Activated naive CD8-positive, alpha-beta T cell treated with anti-CD3 and anti-CD28 coated beads, Interleukin-2, amount 50 U/mL, for 16 hours (primary cell): ENCODE data around the gene TRPV6.

Source experiments
- DNase-seq: peaks from one replicate; pipeline ENCODE4 v3.0.0-alpha.2; 2020; ENCODE audit warnings: low read depth, low spot score

Gene TRPV6

GRCh38 chr7:142853739-142854371 is 31.7 kb downstream of the TRPV6 start:
- peak; percentile 25 for DNase-seq

DNA sequence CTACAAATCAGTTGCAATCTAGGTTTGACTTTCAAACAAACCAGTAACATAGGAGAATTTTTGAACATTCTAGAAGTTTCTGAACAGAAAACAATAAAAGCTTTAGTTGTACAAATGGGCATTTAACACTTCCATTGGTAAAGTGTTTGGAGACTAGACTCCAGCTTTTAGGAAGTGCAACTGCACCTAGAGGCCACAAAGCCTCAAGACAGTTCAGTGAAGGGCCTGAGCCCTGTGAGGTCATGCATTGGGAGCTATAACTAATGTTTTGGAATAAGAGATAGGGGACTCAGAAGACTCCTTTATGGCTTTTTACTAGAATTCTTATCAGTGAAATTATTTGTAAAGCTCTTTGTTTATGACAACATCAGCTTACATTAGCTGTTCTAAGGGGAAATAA is 33.6 kb downstream of the TRPV6 start:
- DNase-seq = no peak

DNA sequence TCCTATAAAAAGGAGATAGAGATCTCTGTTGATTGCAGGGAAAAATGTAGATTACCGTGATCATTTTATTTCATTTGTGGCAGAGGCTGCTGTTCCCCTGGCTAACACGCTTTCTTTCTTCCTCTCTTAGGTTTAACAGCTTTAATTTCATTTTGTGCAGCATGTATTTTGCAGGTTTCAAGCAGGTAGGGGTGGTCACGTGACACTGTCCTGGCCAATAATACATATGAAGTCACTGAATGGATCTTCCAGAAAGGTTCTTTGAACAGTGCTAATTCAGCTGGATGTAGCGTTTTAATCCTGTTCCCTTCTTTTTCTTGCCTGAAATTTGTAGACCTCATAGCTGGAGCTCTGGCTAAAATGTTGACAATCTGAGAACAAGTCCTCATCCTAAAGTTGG is 34.3 kb downstream of the TRPV6 start:
- DNase-seq = no peak

DNA sequence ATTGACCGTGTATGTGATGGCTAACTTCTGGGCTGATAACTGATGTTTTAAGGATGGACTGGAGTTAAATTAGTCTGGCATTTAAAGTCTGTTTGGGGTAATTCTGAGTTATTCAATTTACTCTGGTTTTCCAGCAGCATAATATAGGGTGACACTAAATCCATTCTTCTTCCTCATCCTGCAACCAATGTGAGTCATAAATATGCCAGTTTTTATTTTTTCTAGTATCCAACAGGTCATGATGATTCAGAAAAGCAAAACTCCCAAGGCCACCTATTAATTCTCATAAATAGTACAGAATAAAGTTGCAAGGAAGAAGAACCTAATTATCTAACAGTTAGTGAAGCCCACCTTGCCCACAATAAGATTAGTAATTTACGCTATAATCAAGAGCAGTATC is 38.2 kb downstream of the TRPV6 start:
- no peak for DNase-seq

- no peak for DNase-seq
Observed at GRCh38 chr7:142842251-142842766, 43.2 kb downstream of the TRPV6 start.

GRCh38 chr7:142838461-142839213 is 46.9 kb downstream of the TRPV6 start:
- DNase-seq = no peak

DNA sequence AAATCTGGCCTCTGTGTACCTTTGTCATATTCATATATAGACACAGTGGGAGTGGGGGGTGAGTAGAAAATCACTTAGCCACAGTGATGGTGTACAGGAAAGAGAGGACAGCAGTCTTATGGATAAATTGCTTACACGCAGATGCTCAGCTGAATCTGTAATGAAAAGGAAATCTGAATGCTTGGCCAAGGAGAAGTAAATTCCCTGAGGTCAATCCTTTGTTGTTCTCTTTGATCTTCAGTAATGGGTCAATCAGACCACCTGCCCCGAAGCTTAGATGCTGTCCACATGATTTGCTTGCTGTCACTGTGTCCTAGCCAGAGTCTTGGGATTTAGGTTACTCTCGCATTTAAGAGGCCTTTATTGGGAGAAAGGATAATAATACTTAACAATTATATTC is 49.1 kb downstream of the TRPV6 start:
- no peak for DNase-seq

GRCh38 chr7:142835487-142835886 is 50.1 kb downstream of the TRPV6 start:
- no peak for DNase-seq

GRCh38 chr7:142833174-142834048 is 52.1 kb downstream of the TRPV6 start:
- DNase-seq = no peak

DNA sequence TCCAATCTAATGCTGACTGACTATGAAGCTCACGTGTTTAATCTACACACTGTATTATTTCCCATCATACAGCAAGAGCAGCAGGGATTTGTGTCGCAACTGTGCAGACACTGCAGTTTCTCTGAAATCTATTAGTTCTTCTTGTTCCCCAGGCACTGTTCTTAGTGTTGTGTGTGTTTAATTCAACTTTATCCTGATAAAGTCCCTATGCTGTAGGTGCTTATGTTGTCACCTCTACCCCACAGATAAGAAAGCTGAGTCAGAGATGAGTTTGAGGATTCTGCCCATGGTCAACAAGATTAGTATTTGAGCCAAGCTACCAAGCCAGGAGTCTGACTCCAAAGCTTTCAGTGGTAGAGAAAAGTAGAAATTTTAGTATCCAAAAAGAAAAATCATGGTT is 53.1 kb downstream of the TRPV6 start:
- no peak for DNase-seq

DNA sequence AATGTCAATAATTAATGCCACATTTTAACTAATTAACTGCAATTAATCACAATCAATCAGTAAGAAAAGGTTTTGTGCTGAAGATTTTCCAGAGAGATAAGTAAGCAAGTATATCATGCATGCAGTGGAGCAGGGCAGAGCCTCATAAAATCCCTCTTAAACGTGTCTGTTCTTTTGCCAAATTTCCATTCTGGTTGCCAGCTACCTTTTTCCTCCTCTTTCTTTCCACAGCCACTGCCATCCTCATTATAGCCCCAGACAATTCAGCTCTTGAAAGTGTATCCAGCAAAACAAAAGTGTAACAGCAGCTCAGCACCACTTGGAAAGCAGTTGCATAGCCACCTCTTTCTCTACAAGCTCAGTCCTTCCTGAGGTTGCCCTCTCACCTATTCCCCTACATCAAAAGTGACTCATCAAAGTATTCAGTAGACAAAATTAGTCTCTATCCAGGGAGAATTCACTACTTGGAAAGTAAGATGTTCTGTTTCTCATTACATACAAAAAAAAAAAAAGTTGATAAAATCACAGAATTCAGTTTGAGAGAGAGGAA is 57.5 kb downstream of the TRPV6 start:
- DNase-seq = no peak

GRCh38 chr7:142822714-142823113 is 62.8 kb downstream of the TRPV6 start:
- no peak for DNase-seq
